Measurements from ENCODE around the gene RASSF9. TPM values are rescaled to one million over a fixed set of nuclear protein-coding genes. Genes with fewer than 3 reads are reported as not detected.

Gene RASSF9
- total and polyA plus RNA-seq, 9 of the 15 experiments (the other 6 are each of a cell fraction or from before 2014, with no cell fraction given), result not detected

GRCh38 chr12:85856966-85857365 lies 20.8 kb upstream of the RASSF9 start:
- Histone ChIP-seq H3K36me3 (ENCODE audit: control insufficient read depth, insufficient read depth, low read length) (no peaks in the 10 kb centered on the region), H3K9me1 (ENCODE audit: control insufficient read depth, insufficient read depth, low read length) (no peaks in the 10 kb centered on the region), H3K27me3 (ENCODE audit: control insufficient read depth in 2 of 2, insufficient read depth in 2 of 2, low read length in 2 of 2) (no peaks in the 10 kb centered on the region), H3K9ac (ENCODE audit: insufficient read depth in 1 of 2, low read depth in 2 of 2, low read length in 2 of 2) (no peak overlapping the region), H3K4me2 (ENCODE audit: insufficient read depth, low read length) (no peak overlapping the region), H3K27ac (ENCODE audit: extremely low read depth, low read depth, low read length) (no peak overlapping the region), H4K20me1 (replicated peaks; ENCODE audit: control insufficient read depth, insufficient read depth, low read length) (no peaks in the 10 kb centered on the region), H3K4me1 (replicated peaks in 1 of 2; ENCODE audit: control insufficient read depth in 2 of 2, insufficient read depth in 2 of 2, low read length in 2 of 2) (no peaks in the 10 kb centered on the region), H3K4me3 (no peak overlapping the region), H2AFZ (ENCODE audit: low read depth, low read length) (no peak overlapping the region), H3K9me3 (replicated peaks; ENCODE audit: control insufficient read depth, insufficient read depth, low read depth, low read length) (no peaks in the 10 kb centered on the region), H3K79me2 (ENCODE audit: control insufficient read depth, insufficient read depth, low read length) (no peaks in the 10 kb centered on the region)
- DNase-seq (ENCODE audit: extremely low read depth in 1 of 4, low spot score in 3 of 4) (no peak), FAIRE-seq (no peak), ATAC-seq (no peak)
- WGBS (ENCODE audit: insufficient coverage, low coverage, missing lambda C conversion rate), result 0% methylated on average over 3 of the region's 3 CpGs
- no TSS peak for BruUV-seq (replicated peaks)
- in situ Hi-C loops (cut with MboI) (no loop called here), intact Hi-C loops (cut with micrococcal nuclease) (no loop called here)
- CTCF ChIA-PET (ENCODE audit: low intra/inter-chr PET ratio), result no interaction called here
- POLR2A ChIA-PET, result no interaction called here
- TF ChIP-seq TSHZ1 (CRISPR knock-in tag; IDR thresholded peaks at IDR 0.05), result no peak
- TF ChIP-seq ZFP36 (IDR thresholded peaks at IDR 0.05; ENCODE audit: low read depth, low read length, partially characterized antibody), result no peak
- no peak for TF ChIP-seq ZFX (CRISPR knock-in tag; IDR thresholded peaks at IDR 0.05)
- TF ChIP-seq CUX1 (CRISPR knock-in tag; IDR thresholded peaks at IDR 0.05), result no peak
- no peak for TF ChIP-seq ZNF282 (CRISPR knock-in tag; IDR thresholded peaks at IDR 0.05)
- no peak for TF ChIP-seq RAD21 (CRISPR knock-in tag; conservative IDR thresholded peaks at IDR 0.05 in 1 of 2, IDR thresholded peaks at IDR 0.05 in 1 of 2)
- TF ChIP-seq MCM2 (IDR thresholded peaks at IDR 0.05; ENCODE audit: low read depth), result no peak
- TF ChIP-seq TEAD2 (tag; IDR thresholded peaks at IDR 0.05), result no peak
- TF ChIP-seq RUNX1 (IDR thresholded peaks at IDR 0.05; ENCODE audit: low read depth), result no peak
- no peak for TF ChIP-seq ATF6 (CRISPR knock-in tag; IDR thresholded peaks at IDR 0.05)

Data from K562 (cell line).